Measurements from ENCODE around the gene ZWILCH. TPM values are rescaled to one million over a fixed set of nuclear protein-coding genes. Genes with fewer than 3 reads are reported as not detected.
A peak's percentile ranks its signal among the peaks of the same experiment; 100 is the strongest.
"Not testable (repeated sequence)": the region's sequence is repeated elsewhere in the genome, so short reads cannot be mapped to it uniquely, and the experiment has no call there.

Gene ZWILCH
- polyA plus RNA-seq, 1 donor (not counting 4 experiments of a cell fraction or from before 2014, with no cell fraction given): 34.9 TPM

- DNase-seq (ENCODE audit: low read depth, low spot score): no peak
- H3K4me2 ChIP-seq (ENCODE audit: control insufficient read depth, extremely low read depth, insufficient read depth, low read depth, low read length): peak overlapping the region; percentile 60
Observed at GRCh38 chr15:66461917-66462316, 43.2 kb upstream of the ZWILCH start.

GRCh38 chr15:66462627-66463026, 42.5 kb upstream of the ZWILCH start:
- Histone ChIP-seq H3K4me1 (ENCODE audit: control insufficient read depth, extremely low read depth, insufficient read depth, low read length) (peaks cover 38% of the 10 kb centered on the region), H3K79me2 (ENCODE audit: control insufficient read depth, insufficient read depth, low read length) (peaks cover 8% of the 10 kb centered on the region), H3K27ac (ENCODE audit: control insufficient read depth, insufficient read depth, low read length) (peak overlapping the region; percentile 5), H3K4me2 (ENCODE audit: control insufficient read depth, extremely low read depth, insufficient read depth, low read depth, low read length) (no peak overlapping the region), H3K4me3 (ENCODE audit: control insufficient read depth in 2 of 3, extremely low read depth in 1 of 3, insufficient read depth in 2 of 3, low read depth in 1 of 3, low read length in 3 of 3) (no peak overlapping the region), H3K27me3 (ENCODE audit: control insufficient read depth, extremely low read depth, insufficient read depth, low read length) (no peaks in the 10 kb centered on the region), H3K9ac (ENCODE audit: control insufficient read depth, extremely low read depth, insufficient read depth, low read length) (no peak overlapping the region), H2AFZ (ENCODE audit: control insufficient read depth, low read length) (no peak overlapping the region), H3K9me3 (ENCODE audit: control insufficient read depth, low read depth, low read length) (no peaks in the 10 kb centered on the region), H4K20me1 (ENCODE audit: control insufficient read depth, extremely low read depth, insufficient read depth, low read length) (no peaks in the 10 kb centered on the region), H3K36me3 (ENCODE audit: control insufficient read depth in 2 of 2, extremely low read depth in 1 of 2, insufficient read depth in 2 of 2, low read length in 2 of 2) (peaks cover 1 to 8% of the 10 kb centered on the region in 2 experiments), H3K9me1 (ENCODE audit: control insufficient read depth, extremely low read depth, insufficient read depth, low read length) (no peaks in the 10 kb centered on the region)
- dilution Hi-C loops (cut with MboI; ENCODE audit: extremely low pct_ligation_motif_present, low sequenced_read_pairs): no loop called here
- FAIRE-seq (no peak), DNase-seq (ENCODE audit: low read depth, low spot score) (no peak)
- TF ChIP-seq, protein P1, sequence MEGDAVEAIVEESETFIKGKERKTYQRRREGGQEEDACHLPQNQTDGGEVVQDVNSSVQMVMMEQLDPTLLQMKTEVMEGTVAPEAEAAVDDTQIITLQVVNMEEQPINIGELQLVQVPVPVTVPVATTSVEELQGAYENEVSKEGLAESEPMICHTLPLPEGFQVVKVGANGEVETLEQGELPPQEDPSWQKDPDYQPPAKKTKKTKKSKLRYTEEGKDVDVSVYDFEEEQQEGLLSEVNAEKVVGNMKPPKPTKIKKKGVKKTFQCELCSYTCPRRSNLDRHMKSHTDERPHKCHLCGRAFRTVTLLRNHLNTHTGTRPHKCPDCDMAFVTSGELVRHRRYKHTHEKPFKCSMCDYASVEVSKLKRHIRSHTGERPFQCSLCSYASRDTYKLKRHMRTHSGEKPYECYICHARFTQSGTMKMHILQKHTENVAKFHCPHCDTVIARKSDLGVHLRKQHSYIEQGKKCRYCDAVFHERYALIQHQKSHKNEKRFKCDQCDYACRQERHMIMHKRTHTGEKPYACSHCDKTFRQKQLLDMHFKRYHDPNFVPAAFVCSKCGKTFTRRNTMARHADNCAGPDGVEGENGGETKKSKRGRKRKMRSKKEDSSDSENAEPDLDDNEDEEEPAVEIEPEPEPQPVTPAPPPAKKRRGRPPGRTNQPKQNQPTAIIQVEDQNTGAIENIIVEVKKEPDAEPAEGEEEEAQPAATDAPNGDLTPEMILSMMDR (optimal IDR thresholded peaks at IDR 0.05 in 1 of 3, IDR thresholded peaks at IDR 0.05 in 1 of 3, conservative IDR thresholded peaks at IDR 0.05 in 1 of 3; ENCODE audit: extremely low read depth in 1 of 3, insufficient read depth in 2 of 3, low read length in 3 of 3): no peak
- TF ChIP-seq EZH2 (IDR thresholded peaks at IDR 0.05; ENCODE audit: low read length): no peak

More at GRCh38 chr15:66461917-66462316, 43.2 kb upstream of the ZWILCH start:
- Histone ChIP-seq H2AFZ (ENCODE audit: control insufficient read depth, low read length) (no peak overlapping the region), H4K20me1 (ENCODE audit: control insufficient read depth, extremely low read depth, insufficient read depth, low read length) (no peaks in the 10 kb centered on the region), H3K79me2 (ENCODE audit: control insufficient read depth, insufficient read depth, low read length) (peaks cover 8% of the 10 kb centered on the region), H3K9me3 (ENCODE audit: control insufficient read depth, low read depth, low read length) (no peaks in the 10 kb centered on the region), H3K9ac (ENCODE audit: control insufficient read depth, extremely low read depth, insufficient read depth, low read length) (peak overlapping the region; percentile 45), H3K36me3 (ENCODE audit: control insufficient read depth in 2 of 2, extremely low read depth in 1 of 2, insufficient read depth in 2 of 2, low read length in 2 of 2) (peaks cover 1 to 8% of the 10 kb centered on the region in 2 experiments), H3K27ac (ENCODE audit: control insufficient read depth, insufficient read depth, low read length) (peak overlapping the region; percentile 82), H3K27me3 (ENCODE audit: control insufficient read depth, extremely low read depth, insufficient read depth, low read length) (no peaks in the 10 kb centered on the region), H3K4me3 (ENCODE audit: control insufficient read depth in 2 of 3, extremely low read depth in 1 of 3, insufficient read depth in 2 of 3, low read depth in 1 of 3, low read length in 3 of 3) (peak overlapping the region in 2 of 3 experiments; percentile 1 to 37), H3K9me1 (ENCODE audit: control insufficient read depth, extremely low read depth, insufficient read depth, low read length) (no peaks in the 10 kb centered on the region), H3K4me1 (ENCODE audit: control insufficient read depth, extremely low read depth, insufficient read depth, low read length) (peaks cover 38% of the 10 kb centered on the region)
- TF ChIP-seq, protein P1 (optimal IDR thresholded peaks at IDR 0.05 in 1 of 3, IDR thresholded peaks at IDR 0.05 in 1 of 3, conservative IDR thresholded peaks at IDR 0.05 in 1 of 3; ENCODE audit: extremely low read depth in 1 of 3, insufficient read depth in 2 of 3, low read length in 3 of 3): no peak
- no peak for TF ChIP-seq EZH2 (IDR thresholded peaks at IDR 0.05; ENCODE audit: low read length)
- peak; percentile 92 for FAIRE-seq
- dilution Hi-C loops (cut with MboI; ENCODE audit: extremely low pct_ligation_motif_present, low sequenced_read_pairs): no loop called here

DNA sequence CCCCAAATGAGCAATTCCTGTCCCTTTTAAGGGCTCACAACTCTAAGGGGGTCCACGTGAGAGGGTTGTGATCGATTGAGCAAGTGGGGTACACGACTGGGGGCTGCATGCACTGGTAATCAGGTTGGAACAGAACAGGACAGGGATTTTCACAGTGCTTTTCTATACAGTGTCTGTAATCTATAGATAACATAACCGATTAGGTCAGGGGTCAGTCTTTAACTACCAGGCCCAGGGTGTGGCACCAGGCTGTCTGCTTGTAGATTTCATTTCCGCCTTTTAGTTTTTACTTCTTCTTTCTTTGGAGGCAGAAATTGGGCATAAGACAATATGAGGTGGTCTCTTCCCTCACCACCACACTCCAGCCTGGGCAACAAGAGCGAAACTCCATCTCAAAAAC, 39.8 kb upstream of the ZWILCH start:
- DNase-seq (ENCODE audit: low read depth, low spot score); H3K27me3 ChIP-seq (ENCODE audit: control insufficient read depth, extremely low read depth, insufficient read depth, low read length); dilution Hi-C loops (cut with MboI; ENCODE audit: extremely low pct_ligation_motif_present, low sequenced_read_pairs); H3K79me2 ChIP-seq (ENCODE audit: control insufficient read depth, insufficient read depth, low read length); H3K27ac ChIP-seq (ENCODE audit: control insufficient read depth, insufficient read depth, low read length); H3K9me1 ChIP-seq (ENCODE audit: control insufficient read depth, extremely low read depth, insufficient read depth, low read length); H3K4me3 ChIP-seq (ENCODE audit: control insufficient read depth in 2 of 3, extremely low read depth in 1 of 3, insufficient read depth in 2 of 3, low read depth in 1 of 3, low read length in 3 of 3); H4K20me1 ChIP-seq (ENCODE audit: control insufficient read depth, extremely low read depth, insufficient read depth, low read length); H3K9me3 ChIP-seq (ENCODE audit: control insufficient read depth, low read depth, low read length); H3K36me3 ChIP-seq (ENCODE audit: control insufficient read depth in 2 of 2, extremely low read depth in 1 of 2, insufficient read depth in 2 of 2, low read length in 2 of 2); H2AFZ ChIP-seq (ENCODE audit: control insufficient read depth, low read length); FAIRE-seq; H3K9ac ChIP-seq (ENCODE audit: control insufficient read depth, extremely low read depth, insufficient read depth, low read length); H3K4me2 ChIP-seq (ENCODE audit: control insufficient read depth, extremely low read depth, insufficient read depth, low read depth, low read length): not testable (repeated sequence)
- H3K4me1 ChIP-seq (ENCODE audit: control insufficient read depth, extremely low read depth, insufficient read depth, low read length): peaks cover 20% of the 10 kb centered on the region
